A549 (cell line): Measurements from ENCODE around the gene HNRNPUL1. TPM values are rescaled to one million over a fixed set of nuclear protein-coding genes. Genes with fewer than 3 reads are reported as not detected.
A peak's percentile ranks its signal among the peaks of the same experiment; 100 is the strongest.

Source experiments
- ATAC-seq, 2 experiments: fragments of 200-7000 bp in 1 of 2; fragments of >200 bp in 1 of 2; cut with Nextera tagmentation in 1 of 2; cut with Tn5 transposase in 1 of 2; 3 replicates each; pipeline versions ENCODE4 v1.8.0 to v1.9.1; 2018 to 2020; ENCODE audit warnings: mild to moderate bottlenecking in 1 of 2, moderate library complexity in 1 of 2
- CTCF ChIA-PET: fragments of 300-600 bp; sonication (Branson Sonifier 250); formaldehyde crosslinking; extraction: SDS; loops from one replicate; lab custom pipeline; 2021; ENCODE audit warnings: antibody characterized with exemption, inconsistent platforms; lab: Yijun Ruan, JAX
- POLR2A ChIA-PET: fragments of 350-600 bp; formaldehyde crosslinking; extraction: SDS; loops from one replicate; lab custom pipeline; 2021; ENCODE audit warnings: antibody characterized with exemption, inconsistent platforms; lab: Yijun Ruan, JAX
- DNase-seq, 2 experiments: peaks; one replicate each; pipeline versions ENCODE4 v3.0.0 to v3.0.0-alpha.2; 2011 to 2016; ENCODE audit warnings: low read depth in 1 of 2, low spot score in 1 of 2
- FAIRE-seq: peaks from 2 replicates; lab custom pipeline; 2011; peaks lifted over from hg19 to GRCh38; lab: Jason Lieb, UNC
- H3K27ac ChIP-seq, 2 experiments: fragments of >200 bp; sonication (Bioruptor Twin); formaldehyde crosslinking; 3 replicates each; pipeline ENCODE4 v1.5.1; 2016 to 2017
- H3K4me1 ChIP-seq: fragments of >200 bp; sonication (Bioruptor Twin); formaldehyde crosslinking; 3 replicates; pipeline ENCODE4 v1.6.1; 2016
- H3K4me2 ChIP-seq: fragments of >200 bp; sonication (Bioruptor Twin); formaldehyde crosslinking; 3 replicates; pipeline ENCODE4 v1.6.1; 2016
- H3K4me3 ChIP-seq: fragments of >200 bp; sonication (Bioruptor Twin); formaldehyde crosslinking; 3 replicates; pipeline ENCODE4 v1.5.1; 2016
- H3K9me3 ChIP-seq: fragments of >200 bp; sonication (Bioruptor Twin); formaldehyde crosslinking; 3 replicates; pipeline ENCODE4 v1.6.1; 2016
- ATOH8 ChIP-seq: fragments of 250-450 bp; sonication (Bioruptor Pico); IDR thresholded peaks from 2 replicates; pipeline ENCODE4 v1.5.0; 2020; ENCODE audit warnings: low read depth, mild to moderate bottlenecking, moderate library complexity
- BCL3 ChIP-seq: fragments of >200 bp; sonication (Bioruptor Twin); formaldehyde crosslinking; IDR thresholded peaks from 3 replicates; pipeline ENCODE4 v1.6.1; 2016
- CBX2 ChIP-seq: fragments of 200-600 bp; sonication (generic); IDR thresholded peaks from 2 replicates; pipeline ENCODE4 v1.6.1; 2016; ENCODE audit warnings: low read depth, mild to moderate bottlenecking, borderline replicate concordance
- FOSL2 ChIP-seq, 2 experiments: fragments of 450-650 bp in 1 of 2; fragments of >200 bp in 1 of 2; sonication (Bioruptor Twin) in 1 of 2; formaldehyde crosslinking; IDR thresholded peaks; 2 replicates each; pipeline versions ENCODE4 v1.5.0 to v1.6.1; 2016 to 2020; ENCODE audit warnings: mild to moderate bottlenecking in 1 of 2, moderate library complexity in 1 of 2
- FOXS1 ChIP-seq: fragments of 250-450 bp; sonication (Bioruptor Pico); IDR thresholded peaks from 2 replicates; pipeline ENCODE4 v1.5.0; 2020; ENCODE audit warnings: mild to moderate bottlenecking, moderate library complexity
- HDAC2 ChIP-seq: fragments of 200-600 bp; sonication (generic); IDR thresholded peaks from 2 replicates; pipeline ENCODE4 v1.6.1; 2016
- HOXA7 ChIP-seq: fragments of 250-450 bp; sonication (Bioruptor Pico); IDR thresholded peaks from 2 replicates; pipeline ENCODE4 v1.5.0; 2020; ENCODE audit warnings: mild to moderate bottlenecking, moderate library complexity
- HOXB13 ChIP-seq: fragments of 250-450 bp; sonication (Bioruptor Pico); IDR thresholded peaks from 2 replicates; pipeline ENCODE4 v1.5.0; 2020; ENCODE audit warnings: low read depth, mild to moderate bottlenecking, moderate library complexity
- JUN ChIP-seq, 2 experiments: fragments of >200 bp; sonication (Bioruptor Twin); formaldehyde crosslinking; IDR thresholded peaks; 2 replicates in 1 of 2; 3 replicates in 1 of 2; pipeline ENCODE4 v1.6.1; 2016 to 2017
- MAX ChIP-seq: IDR thresholded peaks from 2 replicates; pipeline ENCODE4 v1.6.1; 2012
- MYC ChIP-seq: IDR thresholded peaks from 2 replicates; pipeline ENCODE4 v1.6.1; 2012; ENCODE audit warnings: mild to moderate bottlenecking, inconsistent platforms, low read length, improper control_type of control experiment, borderline replicate concordance
- NFE2L2 ChIP-seq: fragments of 150-350 bp; conservative IDR thresholded peaks from 2 replicates; pipeline ENCODE4 v1.6.1; 2014; ENCODE audit warnings: low read length
- NR3C1 ChIP-seq: fragments of >200 bp; sonication (Bioruptor Twin); formaldehyde crosslinking; IDR thresholded peaks from 3 replicates; pipeline ENCODE4 v1.6.1; 2017
- PBX3 ChIP-seq: IDR thresholded peaks from 2 replicates; pipeline ENCODE4 v1.6.1; 2012
- PHF8 ChIP-seq: fragments of 200-600 bp; sonication (generic); IDR thresholded peaks from 2 replicates; pipeline ENCODE4 v1.6.1; 2016; ENCODE audit warnings: low read depth, mild to moderate bottlenecking, antibody characterized with exemption, moderate library complexity, borderline replicate concordance
- POLR2A ChIP-seq: IDR thresholded peaks from 2 replicates; pipeline ENCODE4 v1.6.1; 2012; ENCODE audit warnings: mild to moderate bottlenecking, low read length
- POLR2AphosphoS2 ChIP-seq: conservative IDR thresholded peaks from 2 replicates; pipeline ENCODE4 v1.6.1; 2012; ENCODE audit warnings: low read length, improper control_type of control experiment, inconsistent platforms
- TFCP2L1 ChIP-seq: fragments of 250-450 bp; sonication (Bioruptor Pico); IDR thresholded peaks from 2 replicates; pipeline ENCODE4 v1.5.0; 2021; ENCODE audit warnings: mild to moderate bottlenecking
- ZFP36 ChIP-seq: fragments of 450-650 bp; IDR thresholded peaks from 2 replicates; pipeline ENCODE4 v1.6.1; 2014; ENCODE audit warnings: borderline replicate concordance; ENCODE audit not compliant: partially characterized antibody
- WGBS: methylation state at CpG from one replicate; pipeline ENCODE4 v1.1.6; 2017; ENCODE audit errors: missing lambda C conversion rate; 5-methylcytosine and 5-hydroxymethylcytosine counted together
- polyA plus RNA-seq, 4 experiments: library from polyadenylated mRNA; depleted of rRNA in 3 of 4; stranded (reverse); fragments of >200 nt; fragmentation: RNase III in 1 of 4; extraction: RNeasy Plus Mini Kit Qiagen cat#74134 plus additional on column Dnase treatment in 1 of 4; gene quantifications; 2 replicates in 3 of 4; 3 replicates in 1 of 4; pipeline ENCODE4 v1.2.3, GENCODE V29; 2011 to 2017

Gene HNRNPUL1
- polyA plus RNA-seq, 2 of the 4 experiments (the other 2 are of a cell fraction) = 89.5 to 278 TPM

DNA sequence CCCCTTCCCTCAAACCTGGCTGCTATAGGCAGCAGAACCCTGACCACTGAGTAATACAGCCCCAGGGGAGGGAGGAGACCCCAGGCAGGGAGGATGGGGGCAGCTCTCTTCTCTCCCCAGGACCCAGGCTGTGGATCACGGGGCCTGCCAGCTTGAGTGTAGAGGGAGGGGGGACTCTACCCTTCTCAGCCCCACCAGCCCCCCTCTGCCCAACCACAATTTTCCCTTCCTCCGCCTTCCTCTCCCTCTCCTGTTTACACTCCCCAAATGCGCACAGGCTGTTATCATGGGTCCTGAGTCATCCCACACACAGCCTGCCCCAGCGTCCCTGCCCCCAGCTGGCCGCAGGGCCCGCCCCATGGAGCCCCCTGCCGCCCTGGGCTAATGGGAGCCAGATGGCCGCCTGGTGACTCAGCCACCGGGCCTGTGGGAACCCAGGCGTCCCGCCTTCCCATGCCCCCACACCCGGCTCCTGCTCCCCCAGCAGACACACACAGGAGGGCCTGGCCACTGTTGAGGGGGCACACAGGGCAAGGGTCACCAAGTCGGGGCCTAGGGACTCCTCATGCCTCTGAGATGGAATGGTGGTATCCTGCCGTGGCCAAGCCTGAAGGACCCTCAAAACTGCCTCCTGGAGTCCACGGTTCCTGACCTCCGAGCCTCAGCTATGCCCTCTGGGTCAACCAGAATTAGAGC is 59.4 kb downstream of the HNRNPUL1 start (continued):
- TF ChIP-seq MAX (peak; percentile 83), HOXB13 (CRISPR knock-in tag) (no peak)
- TF ChIP-seq, all 56 proteins: peak for 19

DNA sequence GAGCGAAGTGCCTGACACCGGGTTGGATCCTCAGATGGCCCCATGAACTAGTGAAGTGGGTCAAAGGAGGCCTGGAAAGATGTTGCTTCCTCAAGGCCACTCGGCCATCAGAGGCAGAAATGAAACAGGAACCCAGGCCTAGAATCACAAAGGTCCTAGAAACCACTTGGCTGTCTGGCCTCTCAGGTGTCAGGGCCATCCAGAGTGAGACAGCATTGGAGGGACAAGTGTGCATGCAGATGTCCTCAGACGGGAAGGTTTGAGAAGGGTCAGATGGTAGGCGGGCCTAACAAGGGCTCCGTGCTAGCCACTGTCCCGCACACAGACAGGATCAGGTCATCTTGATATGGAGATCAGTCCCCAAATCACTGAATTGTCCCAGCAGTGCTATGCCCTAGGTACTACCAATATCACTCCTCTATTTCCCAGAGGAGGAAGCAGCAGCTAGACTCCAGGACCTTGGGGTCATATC is 60.1 kb downstream of the HNRNPUL1 start:
- ChIA-PET POLR2A (interaction anchor here (0.5 to 4.9 kb wide), 4 partner anchors 14 to 241 kb away, joined by 4 to 32 read pairs (median 16); partner anchors contain the start of genes B9D2, CCDC97 and TGFB1), CTCF (interaction anchor here (0.7 to 18.6 kb wide), 12 partner anchors 14 to 246 kb away, joined by 3 to 295 read pairs (median 4); partner anchors contain the start of genes CCDC97 and TGFB1)
- DNase-seq = peak in 1 of 2 experiments; percentile 41
- Histone ChIP-seq H3K9me3 (no peaks in the 10 kb centered on the region), H3K4me1 (peaks cover 79% of the 10 kb centered on the region), H3K4me2 (peak overlapping the region; percentile 62), H3K27ac (peak overlapping the region; percentile 81 to 91), H3K4me3 (no peak overlapping the region)
- FAIRE-seq = peak; percentile 96
- TF ChIP-seq PHF8 (no peak), HDAC2 (no peak), BCL3 (0 out of 3 replicates have a peak, but pooled peaks have one; percentile 37), TFCP2L1 (CRISPR knock-in tag) (peak; percentile 69; the same call in 1 of the 2 replicates), POLR2AphosphoS2 (no peak; the same call in 1 of the 2 replicates)
- no peak for ATAC-seq
- WGBS = 80% methylated on average over 7 of the region's 7 CpGs

DNA sequence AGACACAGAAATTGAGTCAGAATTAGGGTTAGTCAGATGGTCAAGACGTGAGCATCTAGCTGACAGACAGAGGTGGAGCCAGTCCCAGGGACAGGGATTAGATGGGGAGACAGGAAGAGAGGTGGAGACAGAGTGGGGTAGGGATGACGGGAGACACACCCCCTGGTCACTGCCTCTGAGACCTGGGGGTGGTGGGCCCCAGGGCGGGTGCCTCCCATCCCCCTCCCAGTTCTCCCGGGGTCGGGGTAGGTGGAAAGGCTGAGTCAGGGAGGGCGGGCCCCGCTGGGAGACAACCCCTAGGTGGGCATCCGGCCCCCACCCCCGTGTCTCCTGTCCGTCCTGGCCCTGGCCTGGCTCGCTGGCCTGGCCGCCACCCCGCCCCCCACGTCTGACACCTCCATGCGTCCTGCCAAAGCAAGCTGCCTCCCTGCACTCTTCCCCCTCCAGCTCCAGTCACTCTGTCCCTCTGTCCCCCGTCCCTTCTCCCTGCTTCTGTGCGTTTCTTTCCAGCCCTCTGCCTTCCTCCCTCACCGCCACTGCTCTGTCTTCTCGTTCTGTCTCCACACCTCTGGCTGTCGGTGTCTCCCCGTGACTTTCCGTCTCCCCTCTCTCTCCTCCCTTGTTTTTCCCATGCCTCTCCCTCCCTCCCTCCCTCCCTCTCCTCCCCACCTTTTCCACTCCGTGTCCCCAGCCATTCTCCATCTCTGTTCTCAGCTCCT is 60.9 kb downstream of the HNRNPUL1 start:
- WGBS = 35% methylated on average over 21 of the region's 23 CpGs
- H3K4me1 ChIP-seq = peaks cover 79% of the 10 kb centered on the region
- H3K9me3 ChIP-seq = no peaks in the 10 kb centered on the region
- ATAC-seq (peak; percentile 21 to 53), DNase-seq (peak; percentile 79 to 83), FAIRE-seq (no peak)
- ChIA-PET CTCF (interaction anchor here (0.7 to 18.6 kb wide), 10 partner anchors 13 to 245 kb away, joined by 3 to 295 read pairs (median 8); partner anchors contain the start of genes CCDC97 and TGFB1), POLR2A (interaction anchor here (0.6 to 4.9 kb wide), 4 partner anchors 15 to 85 kb away, joined by 5 to 32 read pairs (median 14); partner anchors contain the start of genes B9D2, CCDC97 and TGFB1)
- peak overlapping the region; percentile 62 for H3K4me2 ChIP-seq
- peak; percentile 29 for TF ChIP-seq ZFP36
- TF ChIP-seq POLR2A = peak; percentile 25; the same call in 1 of the 2 replicates
- TF ChIP-seq HOXA7 (CRISPR knock-in tag) = peak; percentile 53; the same call in 1 of the 2 replicates
- peak; percentile 65; the same call in 1 of the 2 replicates for TF ChIP-seq PBX3
- TF ChIP-seq FOXS1 (CRISPR knock-in tag) = peak; percentile 16; the same call in 1 of the 2 replicates
- peak in 1 of 2 experiments; percentile 72; a peak in 1 of 5 replicates for TF ChIP-seq JUN (IDR thresholded peaks at IDR 0.05)
- TF ChIP-seq HOXB13 (CRISPR knock-in tag) = no peak
- 0 out of 2 replicates have a peak, but pooled peaks have one; percentile 22 for TF ChIP-seq MYC
- 0 out of 2 replicates have a peak, but pooled peaks have one; percentile 35 for TF ChIP-seq MAX
- TF ChIP-seq NFE2L2 = no peak
- 0 out of 2 replicates have a peak, but pooled peaks have one; percentile 41 for TF ChIP-seq ATOH8 (CRISPR knock-in tag)
- TF ChIP-seq FOSL2 (IDR thresholded peaks at IDR 0.05) = no peak
- peak; percentile 49; the same call in 1 of the 2 replicates for TF ChIP-seq FOSL2 (CRISPR knock-in tag; IDR thresholded peaks at IDR 0.05)
- TF ChIP-seq CBX2 = no peak
- TF ChIP-seq POLR2AphosphoS2 = 0 out of 2 replicates have a peak, but pooled peaks have one; percentile 23
- no peak for TF ChIP-seq NR3C1
- peak overlapping the region; percentile 81 to 91 for H3K27ac ChIP-seq
- H3K4me3 ChIP-seq = no peak overlapping the region
